Activated CD4-positive, alpha-beta T cell treated with anti-CD3 and anti-CD28 coated beads, Interleukin-2, Interleukin-4, amounts not matched to agents 100 ng/mL and 50 ng/mL, durations not matched to agents 16 hours and 8 hours (primary cell): ENCODE data around the gene RAB44.

Experiments used
- DNase-seq: peaks from one replicate; pipeline ENCODE4 v3.0.0-alpha.2; 2020; ENCODE audit warnings: low spot score

RAB44 gene

GRCh38 chr6:36752187-36752885, 54.7 kb downstream of the RAB44 start:
- DNase-seq, result peak; percentile 69

- no peak for DNase-seq
Observed at GRCh38 chr6:36752886-36753506, 55.4 kb downstream of the RAB44 start.

- no peak for DNase-seq
Observed at GRCh38 chr6:36753671-36754405, 56.2 kb downstream of the RAB44 start.

GRCh38 chr6:36754582-36755434, 57.2 kb downstream of the RAB44 start:
- no peak for DNase-seq

- DNase-seq, result peak; percentile 95
Observed at GRCh38 chr6:36755435-36756348, 58.1 kb downstream of the RAB44 start.

- no peak for DNase-seq
Observed at GRCh38 chr6:36756786-36757185, 59.2 kb downstream of the RAB44 start.

- DNase-seq, result peak; percentile 64
Observed at GRCh38 chr6:36757206-36757605, 59.6 kb downstream of the RAB44 start.

- no peak for DNase-seq
Observed at GRCh38 chr6:36757943-36758508, 60.4 kb downstream of the RAB44 start.

- DNase-seq, result no peak
Observed at GRCh38 chr6:36758516-36759147, 61.0 kb downstream of the RAB44 start.

GRCh38 chr6:36759148-36759759, 61.6 kb downstream of the RAB44 start:
- DNase-seq, result peak; percentile 86

- DNase-seq, result no peak
Observed at GRCh38 chr6:36760685-36761435, 63.2 kb downstream of the RAB44 start.

- no peak for DNase-seq
Observed at GRCh38 chr6:36762123-36762522, 64.5 kb downstream of the RAB44 start.

- no peak for DNase-seq
Observed at GRCh38 chr6:36765190-36765589, 67.6 kb downstream of the RAB44 start.

- peak; percentile 85 for DNase-seq
Observed at GRCh38 chr6:36765594-36766398, 68.2 kb downstream of the RAB44 start.

- DNase-seq, result no peak
Observed at GRCh38 chr6:36766399-36766945, 68.8 kb downstream of the RAB44 start.

GRCh38 chr6:36769183-36769675, 71.6 kb downstream of the RAB44 start:
- no peak for DNase-seq

GRCh38 chr6:36769676-36770499, 72.3 kb downstream of the RAB44 start:
- DNase-seq, result peak; percentile 66
